Right ventricle myocardium inferior (tissue), 1 donor: ENCODE measurements around the gene NSD1. TPM values are rescaled to one million over a fixed set of nuclear protein-coding genes. Genes with fewer than 3 reads are reported as not detected.

ENCODE experiments used
- ATAC-seq: fragments of 200-7000 bp; cut with Tn5 transposase; one replicate; pipeline ENCODE4 v1.9.1; 2020; ENCODE audit warnings: mild to moderate bottlenecking, moderate library complexity
- DNase-seq: peaks from one replicate; pipeline ENCODE4 v3.0.0; 2021; ENCODE audit errors: missing footprints
- intact Hi-C: fragments of 100-400 bp; cut with DNase I; formaldehyde crosslinking; loops from one replicate; pipeline ENCODE4 v1.11.0; 2022
- total RNA-seq: library from RNA; stranded (reverse); fragmentation: NEBNext Ultra II Directional; extraction: Animal tissue kit (Norgen Biotek cat#: 25700); gene quantifications from one replicate; pipeline ENCODE4 v1.2.1, GENCODE V29; 2021
- donor health status: DM: no; HTN: yes; CAD: no; lungs with severe emphysema.

NSD1 gene
- total RNA-seq, 1 donor from 2014 or later = 36.1 TPM

DNA sequence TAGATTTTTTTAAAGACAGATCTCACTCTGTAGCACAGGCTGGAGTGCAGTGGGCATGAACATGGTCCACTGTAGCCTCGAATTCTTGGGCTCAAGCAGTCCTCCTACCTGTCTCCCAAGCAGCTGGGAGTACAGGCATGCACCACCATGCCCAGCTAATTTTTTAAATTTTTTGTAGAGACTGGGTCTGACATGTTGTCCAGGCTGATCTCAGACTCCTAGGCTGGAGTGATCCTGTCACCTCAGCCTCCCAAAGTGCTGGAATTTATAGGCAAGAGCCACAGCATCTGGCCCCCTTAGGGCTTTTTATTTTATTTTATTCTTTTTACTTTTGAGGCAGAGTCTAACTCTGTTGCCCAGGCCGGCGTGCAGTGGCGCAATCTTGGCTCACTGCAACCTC is 56.4 kb downstream of the NSD1 start:
- ATAC-seq (no peak), DNase-seq (no peak)
- intact Hi-C loops = no loop called here

DNA sequence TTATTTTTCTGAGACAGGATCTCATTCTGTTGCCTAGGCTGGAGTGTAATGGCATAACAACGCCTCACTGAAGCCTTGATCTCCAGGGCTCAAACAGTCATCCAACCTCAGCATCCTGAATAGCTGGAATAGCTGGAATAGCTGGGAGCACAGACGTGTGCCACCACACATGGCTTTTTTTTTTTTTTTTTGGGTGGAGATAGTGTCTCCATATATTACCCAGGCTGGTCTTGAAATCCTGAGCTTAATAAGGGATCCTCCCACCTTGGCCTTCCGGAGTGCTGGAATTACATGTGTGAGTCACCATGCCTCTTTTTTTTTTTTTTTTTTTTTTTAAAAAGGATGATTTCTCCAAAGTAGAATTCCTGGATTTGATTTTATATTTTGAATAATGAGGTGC is 60.7 kb downstream of the NSD1 start:
- intact Hi-C loops = no loop called here
- no peak for ATAC-seq
- DNase-seq = no peak

DNA sequence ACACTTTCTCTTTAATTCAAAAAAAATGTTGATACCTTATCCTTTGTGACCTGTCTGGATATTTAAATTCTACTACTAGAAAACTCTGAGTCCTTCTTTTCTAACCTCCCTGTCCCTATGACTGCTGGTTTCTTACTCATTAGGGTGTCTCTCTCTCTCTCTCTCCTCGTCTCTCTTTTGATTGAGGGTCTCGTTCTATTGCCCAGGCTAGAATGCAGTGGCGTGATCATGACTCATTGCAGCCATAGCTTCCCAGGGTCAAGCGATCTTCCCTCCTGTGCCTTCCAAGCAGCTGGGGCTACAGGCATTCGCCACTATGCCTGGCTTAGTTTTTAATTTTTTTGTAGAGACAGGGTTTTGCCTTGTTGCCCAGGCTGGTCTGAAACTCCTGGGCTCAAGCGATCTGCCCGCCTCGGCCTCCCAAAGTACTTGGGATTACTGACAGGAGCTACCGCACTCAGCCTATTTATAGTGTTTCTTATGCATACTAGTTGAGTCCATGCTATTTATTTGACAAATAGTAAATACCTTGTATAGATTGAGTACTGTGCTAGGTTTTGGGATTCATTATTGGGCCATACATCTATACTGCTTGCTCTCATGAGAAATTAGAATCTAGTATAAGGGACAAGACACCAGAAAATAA is 61.9 kb downstream of the NSD1 start:
- ATAC-seq (peak; percentile 39), DNase-seq (no peak)
- intact Hi-C loops = no loop called here

DNA sequence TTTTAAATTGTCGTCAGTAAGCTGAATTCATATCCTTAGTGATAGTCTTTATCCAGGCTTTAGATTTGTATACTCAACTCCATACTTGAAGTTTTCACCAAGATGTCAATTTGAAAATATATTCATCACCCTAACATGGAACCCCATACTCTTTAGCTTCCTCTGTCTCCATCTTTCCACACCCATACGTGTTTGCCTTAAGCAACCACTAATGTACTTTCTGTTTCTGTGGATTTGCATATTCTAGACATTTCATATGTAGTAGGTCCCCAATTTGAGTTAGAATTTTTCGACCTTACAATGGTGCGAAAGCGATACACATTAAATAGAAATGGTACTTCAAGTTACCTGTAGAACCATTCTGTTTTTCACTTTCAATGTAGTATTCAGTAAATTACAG is 65.2 kb downstream of the NSD1 start:
- DNase-seq (no peak), ATAC-seq (no peak)
- intact Hi-C loops = no loop called here

DNA sequence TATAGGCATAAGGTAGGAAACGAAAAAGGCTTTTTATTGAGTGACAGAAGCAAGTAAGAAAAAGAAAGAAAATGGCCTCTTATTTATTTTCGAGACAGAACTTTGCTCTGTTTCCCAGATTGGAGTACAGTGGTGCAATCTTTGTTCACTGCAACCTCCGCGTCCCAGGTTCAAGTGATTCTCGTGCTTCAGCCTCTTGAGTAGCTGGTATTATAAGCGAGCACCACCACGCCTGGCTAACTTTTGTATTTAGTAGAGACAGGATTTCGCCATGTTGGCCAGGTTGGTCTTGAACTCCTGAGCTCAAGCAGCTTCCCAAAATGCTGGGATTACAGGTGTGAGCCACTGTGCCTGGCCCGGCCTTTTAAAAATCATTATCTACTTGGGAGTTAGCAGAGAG is 70.7 kb downstream of the NSD1 start:
- DNase-seq = no peak
- intact Hi-C loops = no loop called here
- no peak for ATAC-seq

DNA sequence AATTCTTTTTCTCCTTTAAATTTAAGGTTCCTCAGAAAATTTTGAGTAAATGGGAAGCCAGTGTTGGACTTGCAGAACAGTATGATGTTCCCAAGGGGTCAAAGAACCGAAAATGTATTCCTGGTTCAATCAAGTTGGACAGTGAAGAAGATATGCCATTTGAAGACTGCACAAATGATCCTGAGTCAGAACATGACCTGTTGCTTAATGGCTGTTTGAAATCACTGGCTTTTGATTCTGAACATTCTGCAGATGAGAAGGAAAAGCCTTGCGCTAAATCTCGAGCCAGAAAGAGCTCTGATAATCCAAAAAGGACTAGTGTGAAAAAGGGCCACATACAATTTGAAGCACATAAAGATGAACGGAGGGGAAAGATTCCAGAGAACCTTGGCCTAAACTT is 76.0 kb downstream of the NSD1 start:
- DNase-seq (no peak), ATAC-seq (no peak)
- intact Hi-C loops = no loop called here

DNA sequence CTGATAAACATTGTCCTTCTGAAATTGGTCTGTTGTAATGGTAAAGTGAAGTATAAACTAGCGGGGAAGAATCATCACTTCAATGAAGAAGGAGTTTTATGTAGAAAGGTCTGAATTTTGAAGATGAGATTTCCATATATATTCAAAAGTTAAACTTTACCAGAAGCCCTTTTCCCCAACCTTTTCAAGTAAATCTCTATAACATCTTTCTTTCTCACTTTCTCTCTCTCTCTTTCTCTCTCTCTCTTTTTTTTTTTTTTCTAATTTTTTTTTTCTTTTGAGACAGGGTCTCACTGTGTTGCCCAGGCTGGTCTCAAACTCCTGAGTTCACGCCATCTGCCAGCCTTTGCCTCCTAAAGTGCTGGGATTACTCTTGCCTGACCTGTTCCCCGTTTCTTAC is 78.7 kb downstream of the NSD1 start:
- DNase-seq (no peak), ATAC-seq (no peak)
- intact Hi-C loops = no loop called here

DNA sequence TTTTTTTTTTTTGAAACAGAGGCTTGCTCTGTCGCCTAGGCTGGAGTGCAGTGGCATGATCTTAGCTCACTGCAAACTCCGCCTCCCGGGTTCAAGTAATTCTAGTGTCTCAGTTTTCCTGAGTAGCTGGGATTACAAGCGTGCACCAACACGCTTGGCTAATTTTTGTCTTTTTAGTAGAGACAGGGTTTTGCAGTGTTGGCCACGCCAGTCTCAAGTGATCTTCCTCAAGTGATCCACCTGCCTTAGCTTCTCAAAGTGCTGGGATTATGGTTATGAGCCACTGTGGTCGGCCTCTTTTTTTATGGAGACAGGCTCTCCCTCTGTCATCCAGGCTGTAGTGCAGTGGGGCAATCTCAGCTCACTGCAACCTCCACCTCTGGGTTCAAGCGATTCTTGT is 87.0 kb downstream of the NSD1 start:
- intact Hi-C loops = no loop called here
- ATAC-seq = no peak
- no peak for DNase-seq

DNA sequence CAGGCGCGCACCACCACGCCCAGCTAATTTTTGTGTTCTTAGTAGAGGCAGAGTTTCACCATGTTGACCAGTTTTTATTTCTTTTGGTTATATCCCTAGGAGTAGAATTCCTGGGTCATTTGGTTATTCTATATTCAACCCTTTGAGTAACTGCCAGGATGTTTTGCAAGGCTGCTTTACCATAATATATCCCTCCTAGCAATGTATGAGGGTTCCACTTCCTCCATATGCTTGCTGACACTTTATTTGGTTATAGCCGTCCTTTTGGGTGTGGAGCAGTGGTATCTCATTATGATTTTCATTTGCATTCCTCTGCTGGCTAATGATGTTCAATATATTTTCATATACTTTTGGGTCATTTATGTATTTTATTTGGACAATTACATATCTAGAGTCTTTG is 88.7 kb downstream of the NSD1 start:
- ATAC-seq (no peak), DNase-seq (no peak)
- intact Hi-C loops = no loop called here

DNA sequence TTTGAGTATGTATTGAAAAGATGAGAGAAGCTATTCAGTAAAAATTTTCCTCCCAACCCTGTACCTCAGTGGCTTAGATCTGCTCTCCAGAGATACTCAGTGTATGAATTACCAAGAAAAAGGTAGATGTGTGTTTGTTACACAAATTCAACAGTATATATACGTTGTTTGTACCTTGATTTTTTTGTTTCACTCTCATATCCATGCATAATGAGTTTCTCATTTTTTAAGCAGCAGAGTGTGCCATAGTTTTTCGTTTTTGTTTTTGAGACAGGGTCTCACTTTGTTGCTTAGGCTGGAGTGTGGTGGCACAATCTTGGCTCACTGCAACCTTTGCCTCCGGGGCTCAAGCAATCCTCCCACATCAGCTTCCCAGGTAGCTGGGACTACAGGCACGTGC is 92.2 kb downstream of the NSD1 start:
- ATAC-seq (no peak), DNase-seq (no peak)
- intact Hi-C loops = no loop called here

DNA sequence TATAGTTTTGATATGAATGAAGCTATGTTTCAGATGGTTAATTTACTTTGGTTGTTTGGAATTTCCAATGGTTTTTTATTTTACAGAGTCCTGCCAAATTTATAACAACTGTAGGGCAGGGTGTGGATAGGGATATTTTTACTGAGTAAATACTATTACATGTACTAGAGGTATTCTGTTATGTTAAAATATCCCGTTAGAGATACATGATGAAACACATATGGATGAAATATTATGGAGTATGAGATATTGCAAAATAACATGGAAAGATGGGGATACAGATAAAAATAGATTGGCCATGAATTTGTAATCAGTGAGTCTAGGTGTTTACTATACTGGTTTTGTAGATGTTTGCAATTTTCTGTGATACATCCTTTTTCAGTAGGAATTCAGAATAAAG is 93.3 kb downstream of the NSD1 start:
- ATAC-seq (no peak), DNase-seq (no peak)
- intact Hi-C loops = no loop called here

DNA sequence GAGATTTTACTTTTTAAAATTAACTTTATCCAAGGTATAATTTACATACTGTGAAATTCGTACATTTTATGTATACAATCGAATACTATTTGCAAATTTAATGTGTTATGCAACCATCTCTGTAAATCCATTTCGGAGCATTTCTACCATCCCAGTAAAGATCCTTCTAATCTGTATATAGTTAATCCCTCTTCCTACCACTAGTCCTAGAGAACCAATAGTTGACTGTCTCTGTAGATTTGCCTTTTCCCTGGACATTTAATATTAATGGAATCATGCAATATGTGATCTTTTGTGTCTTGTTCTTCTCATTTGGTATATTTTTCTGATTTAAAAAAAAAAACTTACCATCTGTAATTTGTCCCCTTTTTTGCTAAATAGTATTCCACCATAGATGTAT is 95.2 kb downstream of the NSD1 start:
- ATAC-seq (no peak), DNase-seq (no peak)
- intact Hi-C loops = no loop called here

DNA sequence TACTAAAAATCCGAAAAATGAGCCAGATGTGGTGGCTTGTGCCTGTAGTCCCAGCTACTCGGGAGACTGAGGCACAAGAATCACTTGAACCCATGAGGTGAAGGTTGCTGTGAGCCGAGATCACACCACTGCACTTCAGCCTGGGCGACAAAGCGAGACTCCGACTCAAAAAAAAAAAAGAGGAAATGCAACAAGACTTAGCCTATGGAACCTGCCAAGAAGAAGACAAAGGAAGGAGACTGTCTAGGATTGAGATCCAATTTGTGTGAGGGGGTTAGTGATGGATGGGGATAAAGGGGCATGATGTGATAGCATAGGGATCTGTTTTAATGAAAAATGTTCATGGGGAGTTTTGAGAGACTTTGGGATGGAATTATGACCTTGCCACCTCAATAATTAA is 97.1 kb downstream of the NSD1 start:
- intact Hi-C loops = no loop called here
- ATAC-seq = no peak
- no peak for DNase-seq

DNA sequence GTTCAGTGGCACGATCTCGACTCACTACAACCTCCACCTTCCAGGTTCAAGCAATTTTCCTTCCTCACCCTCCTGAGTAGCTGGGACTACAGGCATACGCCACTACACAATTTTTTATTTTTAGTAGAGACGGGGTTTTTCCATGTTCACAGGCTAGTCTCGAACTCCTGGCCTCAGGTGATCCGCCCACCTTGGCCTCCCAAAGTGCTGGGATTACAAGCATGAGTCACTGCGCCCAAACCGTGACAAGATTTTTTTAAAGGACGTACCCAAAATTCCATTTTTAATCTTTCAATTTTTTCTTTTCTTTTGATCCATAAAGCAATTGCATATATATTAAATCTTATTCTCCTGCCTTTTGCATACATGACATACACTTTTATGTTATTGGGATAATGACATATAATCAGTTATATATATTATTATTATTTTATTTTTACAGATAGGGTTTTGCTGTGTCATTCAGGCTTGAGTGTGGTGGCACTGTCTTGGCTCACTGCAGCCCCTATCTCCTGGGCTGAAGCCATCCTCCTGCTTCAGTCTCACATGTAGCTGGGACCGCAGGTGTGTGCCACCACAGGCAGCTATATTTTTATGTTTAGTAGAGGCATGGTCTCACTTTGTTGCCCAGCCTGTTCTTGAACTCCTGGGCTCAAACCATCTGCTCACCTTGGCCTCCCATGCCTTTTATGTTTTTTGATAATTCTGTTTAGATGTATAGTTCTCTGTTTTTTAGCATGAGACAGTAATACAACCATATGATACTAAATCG is 98.1 kb downstream of the NSD1 start:
- ATAC-seq (no peak), DNase-seq (no peak)
- intact Hi-C loops = no loop called here

DNA sequence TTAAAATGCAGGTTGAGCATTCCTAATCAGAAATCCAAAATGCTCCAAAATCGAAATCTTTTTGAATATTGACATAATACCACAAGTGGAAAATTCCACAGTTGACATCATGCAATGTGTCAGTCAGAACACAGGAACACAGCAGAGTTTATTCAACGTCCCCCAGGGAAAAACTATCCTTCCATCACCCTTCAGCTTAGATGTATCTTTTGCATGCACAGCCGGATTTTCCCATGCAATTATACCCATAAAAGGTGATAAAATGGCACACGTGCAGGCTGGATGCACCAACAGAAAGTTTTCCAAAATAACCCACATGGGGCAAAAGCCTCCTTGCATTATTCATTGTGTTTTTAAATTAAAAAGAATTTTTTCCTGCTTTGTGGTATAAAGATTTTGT is 98.8 kb downstream of the NSD1 start:
- no peak for DNase-seq
- intact Hi-C loops = no loop called here

DNA sequence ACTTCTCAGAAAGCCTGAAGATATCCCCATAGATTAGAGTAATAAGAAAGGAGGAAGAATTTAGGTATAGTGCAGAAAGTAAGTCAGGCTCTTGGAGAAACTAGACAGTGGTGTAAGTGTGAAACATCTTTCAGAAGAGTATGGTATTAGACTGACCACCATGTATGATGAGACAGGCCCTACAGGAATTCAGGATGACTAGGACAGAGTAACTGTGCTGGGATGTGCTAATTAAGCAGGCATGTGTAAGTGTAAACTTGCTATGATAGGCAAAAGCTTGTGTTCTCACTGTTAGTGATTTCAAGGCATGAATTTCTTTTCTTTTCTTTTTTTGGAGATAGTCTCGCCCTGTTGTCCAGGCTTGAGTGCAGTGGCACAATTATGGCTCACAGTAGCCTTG is 99.2 kb downstream of the NSD1 start:
- no peak for ATAC-seq
- intact Hi-C loops = no loop called here
- DNase-seq = no peak

More for the DNA sequence above, 98.8 kb downstream of the NSD1 start:
- no peak for ATAC-seq

DNA sequence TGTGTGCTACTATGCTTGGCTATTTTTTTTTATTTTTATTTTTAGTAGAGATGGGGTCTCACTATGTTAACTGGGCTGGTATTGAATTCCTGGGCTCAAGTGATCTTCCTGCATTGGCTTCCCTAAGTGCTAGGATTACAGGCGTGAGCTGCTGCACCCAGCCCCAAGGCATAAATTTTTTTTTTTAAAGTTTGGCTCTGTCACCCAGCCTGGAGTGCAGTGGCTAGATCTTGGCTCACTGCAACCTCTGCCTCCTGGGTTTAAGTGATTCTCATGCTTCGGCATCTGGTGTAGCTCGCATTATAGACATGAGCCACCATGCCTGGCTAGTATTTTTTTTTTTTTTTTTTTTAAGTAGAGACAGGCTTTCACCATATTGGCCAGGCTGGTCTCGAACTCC is 99.6 kb downstream of the NSD1 start:
- intact Hi-C loops = no loop called here

DNA sequence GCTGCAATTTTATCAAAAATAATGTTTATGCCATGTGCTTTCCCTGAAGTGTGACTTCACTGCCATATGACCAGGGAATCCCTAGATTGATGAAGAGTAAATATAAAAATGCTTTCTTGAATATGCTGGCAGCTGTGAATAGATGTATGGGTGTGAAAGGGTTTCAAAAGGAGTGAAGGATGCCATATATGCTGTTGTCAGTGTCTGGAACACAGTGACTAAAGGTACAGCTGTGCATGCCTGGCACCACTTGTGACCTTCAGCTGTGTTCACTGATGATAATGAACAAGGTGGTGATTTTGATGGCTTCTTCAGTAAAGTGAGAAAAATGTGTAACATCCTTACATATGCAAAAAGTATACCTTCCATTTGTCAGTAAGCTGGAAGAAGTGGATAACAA is 100.2 kb downstream of the NSD1 start:
- ATAC-seq (no peak), DNase-seq (no peak)
- intact Hi-C loops = no loop called here

More for the DNA sequence above, 99.6 kb downstream of the NSD1 start:
- DNase-seq (peak; percentile 30), ATAC-seq (peak; percentile 75)

DNA sequence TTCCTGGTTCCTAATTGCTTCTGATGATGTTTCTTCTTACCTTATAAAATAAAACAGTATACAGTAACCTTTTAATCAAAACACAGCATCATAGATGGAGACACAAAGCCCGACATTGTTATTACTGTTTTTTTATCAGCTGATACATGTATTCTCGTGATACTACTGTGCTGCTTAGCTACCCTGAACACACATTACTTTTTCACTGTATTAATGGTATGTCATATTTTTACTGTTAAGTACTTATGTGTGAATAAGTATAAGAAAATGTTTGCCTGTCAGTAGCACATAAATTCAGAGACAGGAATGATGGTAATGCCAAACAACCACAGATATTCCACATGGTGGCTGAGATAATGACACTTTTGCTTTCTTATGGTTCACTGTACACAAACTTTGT is 101.3 kb downstream of the NSD1 start:
- no peak for DNase-seq
- no peak for ATAC-seq
- intact Hi-C loops = no loop called here

DNA sequence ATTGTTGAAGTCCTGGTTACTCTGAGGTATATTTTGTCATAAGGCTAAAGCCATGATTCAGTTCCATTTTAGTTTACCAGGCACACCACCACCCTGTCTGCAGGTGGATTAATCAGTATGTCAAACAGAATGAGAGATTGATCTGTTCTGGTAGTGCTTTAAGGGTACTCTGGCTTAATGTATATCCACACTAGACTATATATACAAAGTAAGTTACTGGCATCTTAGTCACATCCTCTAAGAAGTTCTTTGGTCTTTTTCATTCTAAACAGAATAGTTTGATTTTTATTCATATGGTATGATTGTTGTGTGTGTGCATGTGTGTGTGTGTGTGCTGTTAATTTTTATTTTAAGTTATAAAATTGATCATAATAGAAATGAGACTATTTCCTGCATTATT is 108.2 kb downstream of the NSD1 start:
- no peak for DNase-seq
- ATAC-seq = no peak
- intact Hi-C loops = no loop called here

DNA sequence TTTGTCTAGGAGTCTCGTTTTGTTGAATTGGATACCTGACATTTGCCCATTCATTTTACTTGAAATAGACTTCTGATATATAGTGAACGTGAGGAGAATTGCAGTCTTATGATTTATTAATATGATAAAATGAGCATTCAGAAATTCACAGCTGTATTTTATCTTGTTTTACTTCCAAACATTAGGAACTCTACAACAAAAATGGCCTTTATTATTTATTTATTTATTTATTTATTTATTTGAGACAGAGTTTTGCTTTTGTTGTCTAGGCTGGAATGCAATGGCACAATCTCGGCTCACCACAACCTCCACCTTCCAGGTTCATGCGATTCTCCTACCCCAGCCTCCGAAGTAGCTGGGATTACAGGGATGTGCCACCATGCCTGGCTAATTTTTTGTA is 108.7 kb downstream of the NSD1 start:
- intact Hi-C loops = no loop called here
- DNase-seq (no peak), ATAC-seq (no peak)
